K562 (cell line): ENCODE data around the gene CLCNKA. TPM values are rescaled to one million over a fixed set of nuclear protein-coding genes. Genes with fewer than 3 reads are reported as not detected.

Source experiments
- HOXB6 ChIP-seq: fragments of 250-450 bp; sonication (Bioruptor Pico); IDR thresholded peaks from 2 replicates; pipeline ENCODE4 v1.5.1; 2022; ENCODE audit warnings: mild to moderate bottlenecking, borderline replicate concordance
- NFE2L1 ChIP-seq: fragments of 450-650 bp; IDR thresholded peaks from 2 replicates; pipeline ENCODE4 v1.6.1; 2016; ENCODE audit warnings: missing genetic modification characterization, low read depth, mild to moderate bottlenecking, missing compliant biosample characterization, moderate library complexity, borderline replicate concordance
- NR3C1 ChIP-seq: sonication (generic); formaldehyde crosslinking; IDR thresholded peaks from 2 replicates; pipeline ENCODE4 v1.8.1; 2022; ENCODE audit warnings: missing genetic modification reagents
- POLR2AphosphoS5 ChIP-seq: IDR thresholded peaks from 2 replicates; pipeline ENCODE4 v1.6.1; 2011; ENCODE audit warnings: mild to moderate bottlenecking, low read depth, low read length, moderate library complexity; ENCODE audit not compliant: control insufficient read depth, insufficient read depth
- POU5F1 ChIP-seq: fragments of 150-350 bp; IDR thresholded peaks from 2 replicates; pipeline ENCODE4 v1.6.1; 2014; ENCODE audit warnings: borderline replicate concordance, low read length, low read depth, mild to moderate bottlenecking; ENCODE audit not compliant: partially characterized antibody
- RBFOX2 ChIP-seq: fragments of 200-400 bp; formaldehyde crosslinking; IDR thresholded peaks from 2 replicates; pipeline ENCODE4 v1.6.1; 2017; ENCODE audit warnings: low read depth, mild to moderate bottlenecking, low read length, moderate library complexity
- SMAD1 ChIP-seq: fragments of 150-350 bp; IDR thresholded peaks from 2 replicates; pipeline ENCODE4 v1.6.1; 2014; ENCODE audit warnings: low read length, low read depth; ENCODE audit not compliant: partially characterized antibody
- STAT5B ChIP-seq: fragments of 250-450 bp; sonication (Bioruptor Pico); IDR thresholded peaks from 2 replicates; pipeline ENCODE4 v1.8.0; 2021; ENCODE audit warnings: mild to moderate bottlenecking, inconsistent platforms
- THRAP3 ChIP-seq: fragments of 450-650 bp; IDR thresholded peaks from 2 replicates; pipeline ENCODE4 v1.6.1; 2016; ENCODE audit warnings: mild to moderate bottlenecking, inconsistent platforms, borderline replicate concordance
- ZFX ChIP-seq: sonication (generic); formaldehyde crosslinking; IDR thresholded peaks from 2 replicates; pipeline ENCODE4 v1.8.0; 2022; ENCODE audit warnings: mild to moderate bottlenecking, missing genetic modification reagents, moderate library complexity
- polyA plus RNA-seq, 8 experiments: library from polyadenylated mRNA; depleted of rRNA in 4 of 8; stranded (reverse) in 5 of 8; unstranded in 3 of 8; fragments of >200 nt; fragmentation: Nextera tagmentation in 2 of 8; fragmentation: Illumina TruSeq in 1 of 8; extraction: Ambion mirVana in 2 of 8; extraction: Trizol in 1 of 8; gene quantifications; 2 replicates each; pipeline versions ENCODE4 v1.2.1 to v1.2.3, GENCODE V29; 2011 to 2014; ENCODE audit warnings: inconsistent platforms in 1 of 8, missing spikeins in 1 of 8
- total RNA-seq, 7 experiments: library from RNA; depleted of rRNA in 6 of 7; stranded (reverse); fragments of >200 nt in 6 of 7; fragmentation: Illumina TruSeq in 2 of 7; extraction: Trizol in 2 of 7; gene quantifications; 2 replicates each; pipeline versions ENCODE4 v1.2.1 to v1.2.3, GENCODE V29; 2011 to 2021; ENCODE audit warnings: low replicate concordance in 1 of 7
- TF ChIP-seq, protein P1 (sequence below), 2 experiments: IDR thresholded peaks; 2 replicates each; pipeline ENCODE4 v1.6.1; 2011; ENCODE audit warnings: borderline replicate concordance in 1 of 2, control low read depth in 1 of 2, low read depth in 1 of 2, low read length in 1 of 2, mild to moderate bottlenecking in 1 of 2, mixed read lengths in 1 of 2, moderate library complexity in 1 of 2; ENCODE audit not compliant: insufficient read depth in 1 of 2, insufficient read length in 1 of 2, poor library complexity in 1 of 2, severe bottlenecking in 1 of 2; ENCODE audit errors: extremely low read depth in 1 of 2
- TF ChIP-seq, protein P2 (sequence below): fragments of 450-650 bp; IDR thresholded peaks from 2 replicates; pipeline ENCODE4 v1.6.1; 2016; ENCODE audit warnings: low read depth
- TF ChIP-seq, protein P3 (sequence below): IDR thresholded peaks from 2 replicates; pipeline ENCODE4 v1.6.1; 2016; ENCODE audit warnings: missing genetic modification characterization, missing compliant biosample characterization
- TF ChIP-seq, protein P4 (sequence below): sonication (generic); formaldehyde crosslinking; IDR thresholded peaks from 2 replicates; pipeline ENCODE4 v1.8.0; 2022; ENCODE audit warnings: missing genetic modification reagents, mild to moderate bottlenecking, moderate library complexity, borderline replicate concordance

CLCNKA gene
- total and polyA plus RNA-seq, 9 of the 15 experiments (the other 6 are each of a cell fraction or from before 2014, with no cell fraction given) = 0.03 to 0.37 (median 0.10) TPM; not detected in 3

DNA sequence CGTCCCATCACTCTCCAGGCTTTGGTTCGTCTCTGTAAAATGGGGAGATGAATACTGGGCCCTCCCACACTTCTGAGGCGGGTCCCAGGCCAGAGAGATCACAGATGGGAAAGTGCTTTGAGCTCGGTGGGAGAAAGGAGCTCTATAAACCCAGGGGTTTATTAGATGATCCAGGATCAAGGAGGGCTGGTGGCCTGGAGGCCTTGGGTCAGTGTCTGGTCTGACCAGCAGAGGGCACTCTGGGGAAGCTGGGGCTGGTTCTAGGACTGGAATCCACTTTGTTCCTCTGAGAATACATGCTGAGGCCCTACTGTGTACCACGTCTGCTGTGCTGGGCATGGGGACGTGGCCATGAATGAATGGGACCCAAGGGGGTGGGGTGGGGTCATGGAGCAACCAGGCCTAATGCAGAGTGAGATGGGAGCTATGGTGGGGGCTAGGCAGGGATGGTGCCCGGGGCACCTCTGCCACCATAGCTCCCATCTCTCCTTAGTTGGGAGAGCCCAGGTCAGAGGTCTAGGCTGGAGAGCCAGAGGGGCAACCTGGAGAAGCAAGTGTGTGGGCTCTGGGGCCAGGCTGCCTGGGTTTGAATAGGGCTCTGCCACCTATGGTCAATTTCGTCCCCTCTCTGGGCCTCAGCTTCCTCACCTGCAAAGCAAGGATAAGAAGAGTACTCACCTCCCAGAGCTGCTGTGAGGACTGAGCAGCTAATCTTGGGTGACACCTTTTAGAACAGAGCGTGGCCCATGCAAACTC is 60.6 kb downstream of the CLCNKA start (continued):
- TF ChIP-seq NR3C1 (CRISPR knock-in tag) (no peak), POLR2AphosphoS5 (no peak), RBFOX2 (no peak), POU5F1 (no peak), HOXB6 (CRISPR knock-in tag) (no peak), STAT5B (CRISPR knock-in tag) (no peak), ZFX (CRISPR knock-in tag) (no peak), THRAP3 (no peak), SMAD1 (no peak), NFE2L1 (tag) (no peak)
- TF ChIP-seq, protein P1, sequence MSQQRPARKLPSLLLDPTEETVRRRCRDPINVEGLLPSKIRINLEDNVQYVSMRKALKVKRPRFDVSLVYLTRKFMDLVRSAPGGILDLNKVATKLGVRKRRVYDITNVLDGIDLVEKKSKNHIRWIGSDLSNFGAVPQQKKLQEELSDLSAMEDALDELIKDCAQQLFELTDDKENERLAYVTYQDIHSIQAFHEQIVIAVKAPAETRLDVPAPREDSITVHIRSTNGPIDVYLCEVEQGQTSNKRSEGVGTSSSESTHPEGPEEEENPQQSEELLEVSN (IDR thresholded peaks at IDR 0.05; ENCODE audit: borderline replicate concordance in 1 of 2, extremely low read depth in 1 of 2, insufficient read depth in 1 of 2, insufficient read length in 1 of 2, low read depth in 1 of 2, low read length in 1 of 2, poor library complexity in 1 of 2, severe bottlenecking in 1 of 2) = no peak
- TF ChIP-seq, protein P2, sequence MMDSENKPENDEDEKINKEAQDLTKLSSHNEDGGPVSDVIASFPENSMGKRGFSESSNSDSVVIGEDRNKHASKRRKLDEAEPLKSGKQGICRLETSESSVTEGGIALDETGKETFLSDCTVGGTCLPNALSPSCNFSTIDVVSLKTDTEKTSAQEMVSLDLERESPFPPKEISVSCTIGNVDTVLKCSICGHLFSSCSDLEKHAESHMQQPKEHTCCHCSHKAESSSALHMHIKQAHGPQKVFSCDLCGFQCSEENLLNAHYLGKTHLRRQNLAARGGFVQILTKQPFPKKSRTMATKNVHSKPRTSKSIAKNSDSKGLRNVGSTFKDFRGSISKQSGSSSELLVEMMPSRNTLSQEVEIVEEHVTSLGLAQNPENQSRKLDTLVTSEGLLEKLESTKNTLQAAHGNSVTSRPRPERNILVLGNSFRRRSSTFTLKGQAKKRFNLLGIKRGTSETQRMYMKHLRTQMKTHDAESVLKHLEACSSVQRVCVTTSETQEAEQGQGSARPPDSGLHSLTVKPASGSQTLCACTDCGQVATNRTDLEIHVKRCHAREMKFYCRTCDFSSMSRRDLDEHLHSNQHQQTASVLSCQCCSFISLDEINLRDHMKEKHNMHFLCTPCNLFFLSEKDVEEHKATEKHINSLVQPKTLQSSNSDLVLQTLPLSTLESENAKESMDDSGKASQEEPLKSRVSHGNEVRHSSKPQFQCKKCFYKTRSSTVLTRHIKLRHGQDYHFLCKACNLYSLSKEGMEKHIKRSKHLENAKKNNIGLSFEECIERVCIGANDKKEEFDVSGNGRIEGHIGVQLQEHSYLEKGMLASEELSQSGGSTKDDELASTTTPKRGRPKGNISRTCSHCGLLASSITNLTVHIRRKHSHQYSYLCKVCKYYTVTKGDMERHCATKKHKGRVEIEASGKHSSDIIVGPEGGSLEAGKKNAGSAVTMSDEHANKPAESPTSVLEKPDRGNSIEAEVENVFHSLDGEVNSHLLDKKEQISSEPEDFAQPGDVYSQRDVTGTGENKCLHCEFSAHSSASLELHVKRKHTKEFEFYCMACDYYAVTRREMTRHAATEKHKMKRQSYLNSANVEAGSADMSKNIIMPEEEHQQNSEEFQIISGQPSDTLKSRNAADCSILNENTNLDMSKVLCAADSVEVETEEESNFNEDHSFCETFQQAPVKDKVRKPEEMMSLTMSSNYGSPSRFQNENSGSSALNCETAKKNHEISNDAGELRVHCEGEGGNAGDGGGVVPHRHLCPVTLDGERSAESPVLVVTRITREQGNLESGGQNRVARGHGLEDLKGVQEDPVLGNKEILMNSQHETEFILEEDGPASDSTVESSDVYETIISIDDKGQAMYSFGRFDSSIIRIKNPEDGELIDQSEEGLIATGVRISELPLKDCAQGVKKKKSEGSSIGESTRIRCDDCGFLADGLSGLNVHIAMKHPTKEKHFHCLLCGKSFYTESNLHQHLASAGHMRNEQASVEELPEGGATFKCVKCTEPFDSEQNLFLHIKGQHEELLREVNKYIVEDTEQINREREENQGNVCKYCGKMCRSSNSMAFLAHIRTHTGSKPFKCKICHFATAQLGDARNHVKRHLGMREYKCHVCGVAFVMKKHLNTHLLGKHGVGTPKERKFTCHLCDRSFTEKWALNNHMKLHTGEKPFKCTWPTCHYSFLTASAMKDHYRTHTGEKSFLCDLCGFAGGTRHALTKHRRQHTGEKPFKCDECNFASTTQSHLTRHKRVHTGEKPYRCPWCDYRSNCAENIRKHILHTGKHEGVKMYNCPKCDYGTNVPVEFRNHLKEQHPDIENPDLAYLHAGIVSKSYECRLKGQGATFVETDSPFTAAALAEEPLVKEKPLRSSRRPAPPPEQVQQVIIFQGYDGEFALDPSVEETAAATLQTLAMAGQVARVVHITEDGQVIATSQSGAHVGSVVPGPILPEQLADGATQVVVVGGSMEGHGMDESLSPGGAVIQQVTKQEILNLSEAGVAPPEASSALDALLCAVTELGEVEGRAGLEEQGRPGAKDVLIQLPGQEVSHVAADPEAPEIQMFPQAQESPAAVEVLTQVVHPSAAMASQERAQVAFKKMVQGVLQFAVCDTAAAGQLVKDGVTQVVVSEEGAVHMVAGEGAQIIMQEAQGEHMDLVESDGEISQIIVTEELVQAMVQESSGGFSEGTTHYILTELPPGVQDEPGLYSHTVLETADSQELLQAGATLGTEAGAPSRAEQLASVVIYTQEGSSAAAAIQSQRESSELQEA = no peak
- TF ChIP-seq, protein P3, sequence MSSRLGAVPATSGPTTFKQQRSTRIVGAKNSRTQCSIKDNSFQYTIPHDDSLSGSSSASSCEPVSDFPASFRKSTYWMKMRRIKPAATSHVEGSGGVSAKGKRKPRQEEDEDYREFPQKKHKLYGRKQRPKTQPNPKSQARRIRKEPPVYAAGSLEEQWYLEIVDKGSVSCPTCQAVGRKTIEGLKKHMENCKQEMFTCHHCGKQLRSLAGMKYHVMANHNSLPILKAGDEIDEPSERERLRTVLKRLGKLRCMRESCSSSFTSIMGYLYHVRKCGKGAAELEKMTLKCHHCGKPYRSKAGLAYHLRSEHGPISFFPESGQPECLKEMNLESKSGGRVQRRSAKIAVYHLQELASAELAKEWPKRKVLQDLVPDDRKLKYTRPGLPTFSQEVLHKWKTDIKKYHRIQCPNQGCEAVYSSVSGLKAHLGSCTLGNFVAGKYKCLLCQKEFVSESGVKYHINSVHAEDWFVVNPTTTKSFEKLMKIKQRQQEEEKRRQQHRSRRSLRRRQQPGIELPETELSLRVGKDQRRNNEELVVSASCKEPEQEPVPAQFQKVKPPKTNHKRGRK (tag) = no peak
- TF ChIP-seq, protein P4, sequence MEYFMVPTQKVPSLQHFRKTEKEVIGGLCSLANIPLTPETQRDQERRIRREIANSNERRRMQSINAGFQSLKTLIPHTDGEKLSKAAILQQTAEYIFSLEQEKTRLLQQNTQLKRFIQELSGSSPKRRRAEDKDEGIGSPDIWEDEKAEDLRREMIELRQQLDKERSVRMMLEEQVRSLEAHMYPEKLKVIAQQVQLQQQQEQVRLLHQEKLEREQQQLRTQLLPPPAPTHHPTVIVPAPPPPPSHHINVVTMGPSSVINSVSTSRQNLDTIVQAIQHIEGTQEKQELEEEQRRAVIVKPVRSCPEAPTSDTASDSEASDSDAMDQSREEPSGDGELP = peak; percentile 51; the same call in 1 of the 2 replicates
